HG02759 (cell line): ENCODE results near the gene RAX2.

Source experiments
- ATAC-seq: cut with Tn5 transposase; IDR thresholded peaks from one replicate; pipeline ENCODE4 v1.9.1; 2021; ENCODE audit warnings: mild to moderate bottlenecking, moderate library complexity; ENCODE audit not compliant: unreplicated experiment

RAX2 gene

GRCh38 chr19:3803114-3803888 lies 31.3 kb upstream of the RAX2 start:
- ATAC-seq, result no peak

- no peak for ATAC-seq
Measured at GRCh38 chr19:3801412-3802096, 29.5 kb upstream of the RAX2 start.

- no peak for ATAC-seq
Measured at GRCh38 chr19:3800996-3801395, 29.0 kb upstream of the RAX2 start.

GRCh38 chr19:3798137-3798536 lies 26.1 kb upstream of the RAX2 start:
- ATAC-seq, result no peak

GRCh38 chr19:3796358-3796757 lies 24.3 kb upstream of the RAX2 start:
- ATAC-seq, result no peak

- no peak for ATAC-seq
Measured at GRCh38 chr19:3793799-3794198, 21.8 kb upstream of the RAX2 start.

- no peak for ATAC-seq
Measured at GRCh38 chr19:3792114-3792513, 20.1 kb upstream of the RAX2 start.

GRCh38 chr19:3790941-3791340 lies 18.9 kb upstream of the RAX2 start:
- no peak for ATAC-seq

GRCh38 chr19:3790209-3790734 lies 18.2 kb upstream of the RAX2 start:
- no peak for ATAC-seq

GRCh38 chr19:3788996-3789778 lies 17.2 kb upstream of the RAX2 start:
- ATAC-seq, result no peak

- ATAC-seq, result no peak
Measured at GRCh38 chr19:3785938-3786824, 14.2 kb upstream of the RAX2 start, which contains the start of gene MATK. MATK (minus strand) TSS chr19:3786381; CDS start chr19:3785135, 1,246 bp downstream.

- ATAC-seq, result no peak
Measured at GRCh38 chr19:3785451-3785937, 13.5 kb upstream of the RAX2 start.

- no peak for ATAC-seq
Measured at GRCh38 chr19:3784607-3785450, 12.8 kb upstream of the RAX2 start.

- ATAC-seq, result no peak
Measured at GRCh38 chr19:3783660-3784584, 11.9 kb upstream of the RAX2 start.

GRCh38 chr19:3782903-3783302 lies 10.9 kb upstream of the RAX2 start:
- ATAC-seq, result no peak

- no peak for ATAC-seq
Measured at GRCh38 chr19:3782330-3782729, 10.3 kb upstream of the RAX2 start.

- no peak for ATAC-seq
Measured at GRCh38 chr19:3781603-3782002, 9.6 kb upstream of the RAX2 start.

- no peak for ATAC-seq
Measured at GRCh38 chr19:3780786-3781304, 8.8 kb upstream of the RAX2 start.
